ENCODE results near the gene FAM3D. TPM values are rescaled to one million over a fixed set of nuclear protein-coding genes. Genes with fewer than 3 reads are reported as not detected.

The FAM3D gene
- total and polyA plus RNA-seq, 10 of the 15 experiments (the other 5 are each of a cell fraction or from before 2014, with no cell fraction given) = 0.04 to 0.07 TPM; not detected in 8

DNA sequence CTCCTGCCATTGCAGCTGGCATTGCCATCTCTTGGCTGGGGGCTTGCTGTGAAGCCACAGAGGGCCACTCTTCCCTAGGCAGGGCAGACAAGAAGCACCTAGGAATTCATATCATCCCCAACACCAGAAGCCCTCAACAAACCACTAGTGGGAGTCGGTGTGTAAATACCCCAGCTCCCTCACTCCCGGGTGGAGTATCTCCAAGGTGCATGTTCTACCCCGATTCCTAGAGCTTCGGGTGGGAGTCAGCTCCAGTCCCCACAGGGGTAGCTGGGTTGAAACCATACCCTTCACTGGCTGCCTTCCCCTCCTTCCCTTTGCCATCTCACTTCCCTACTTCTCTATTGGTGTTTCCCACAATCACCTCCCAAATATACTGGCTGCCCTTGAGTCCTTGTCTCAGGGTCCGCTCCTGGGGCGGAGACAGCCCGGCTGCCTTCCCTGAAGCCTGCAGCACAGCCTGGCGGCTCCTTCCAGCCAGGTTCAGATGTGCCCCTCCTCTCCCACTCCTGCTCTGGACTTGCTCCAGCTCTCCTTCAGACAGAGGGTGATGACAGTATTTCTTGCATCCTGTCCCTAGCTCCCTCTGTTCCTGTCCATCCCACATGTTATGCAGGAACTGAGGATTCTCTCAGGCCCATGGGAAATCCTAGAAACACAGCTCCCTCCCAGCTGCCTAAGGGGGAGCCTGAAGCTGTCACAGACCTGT lies 33.3 kb downstream of the FAM3D start:
- FAIRE-seq = no peak
- Histone ChIP-seq H3K4me1 (ENCODE audit: control insufficient read depth, insufficient read depth, low read length) (no peaks in the 10 kb centered on the region), H3K9ac (ENCODE audit: control insufficient read depth, insufficient read depth, low read length) (no peak overlapping the region), H3K4me3 (no peak overlapping the region), H3K79me2 (ENCODE audit: control insufficient read depth, insufficient read depth, low read length) (no peaks in the 10 kb centered on the region), H4K20me1 (ENCODE audit: control insufficient read depth, insufficient read depth) (no peaks in the 10 kb centered on the region), H3K27ac (ENCODE audit: control insufficient read depth, insufficient read depth) (no peak overlapping the region), H3K9me3 (replicated peaks; ENCODE audit: control insufficient read depth, insufficient read depth, low read length) (no peaks in the 10 kb centered on the region), H2AFZ (ENCODE audit: control insufficient read depth, low read depth, low read length) (no peak overlapping the region), H3K4me2 (ENCODE audit: control insufficient read depth, insufficient read depth) (no peak overlapping the region), H3K36me3 (ENCODE audit: control insufficient read depth in 2 of 2, insufficient read depth in 2 of 2, low read length in 1 of 2) (no peaks in the 10 kb centered on the region), H3K27me3 (replicated peaks in 1 of 2; ENCODE audit: control insufficient read depth in 2 of 2, insufficient read depth in 2 of 2, low read length in 1 of 2) (peaks cover 2 to 3% of the 10 kb centered on the region in 2 experiments; a peak in 1 of 4 replicates)
- RAD21 ChIA-PET (ENCODE audit: unreplicated experiment) = interaction anchor here (0.7 to 1.0 kb wide), 2 partner anchors 65 to 142 kb away, joined by 3 to 4 read pairs; no protein-coding TSS in a partner anchor
- POLR2A ChIA-PET = no interaction called here
- SMC1A ChIA-PET (ENCODE audit: uncharacterized antibody, unreplicated experiment) = interaction anchor here (0.6 to 6.4 kb wide), 2 partner anchors 64 to 574 kb away, joined by 3 to 54 read pairs; no protein-coding TSS in a partner anchor
- in situ Hi-C loops (cut with MboI) = no loop called here
- intact Hi-C loops (cut with micrococcal nuclease; ENCODE audit: unreplicated experiment) = loop anchor here (5.0 kb wide), 1 partner anchor 326 kb away; the partner anchor contains the start of genes HTD2 and RPP14
- WGBS (ENCODE audit: insufficient coverage, insufficient replicate concordance, low lambda C conversion rate, missing lambda C conversion rate) = 56% methylated on average over 8 of the region's 8 CpGs
- no TSS peak for BruUV-seq (replicated peaks)
- ATAC-seq = no peak
- CTCF ChIA-PET = interaction anchor here (0.6 to 9.6 kb wide), 3 partner anchors 63 to 189 kb away, joined by 3 to 243 read pairs (median 4); no protein-coding TSS in a partner anchor
- DNase-seq (ENCODE audit: low read depth, low spot score) = no peak
- TF ChIP-seq, protein P1, sequence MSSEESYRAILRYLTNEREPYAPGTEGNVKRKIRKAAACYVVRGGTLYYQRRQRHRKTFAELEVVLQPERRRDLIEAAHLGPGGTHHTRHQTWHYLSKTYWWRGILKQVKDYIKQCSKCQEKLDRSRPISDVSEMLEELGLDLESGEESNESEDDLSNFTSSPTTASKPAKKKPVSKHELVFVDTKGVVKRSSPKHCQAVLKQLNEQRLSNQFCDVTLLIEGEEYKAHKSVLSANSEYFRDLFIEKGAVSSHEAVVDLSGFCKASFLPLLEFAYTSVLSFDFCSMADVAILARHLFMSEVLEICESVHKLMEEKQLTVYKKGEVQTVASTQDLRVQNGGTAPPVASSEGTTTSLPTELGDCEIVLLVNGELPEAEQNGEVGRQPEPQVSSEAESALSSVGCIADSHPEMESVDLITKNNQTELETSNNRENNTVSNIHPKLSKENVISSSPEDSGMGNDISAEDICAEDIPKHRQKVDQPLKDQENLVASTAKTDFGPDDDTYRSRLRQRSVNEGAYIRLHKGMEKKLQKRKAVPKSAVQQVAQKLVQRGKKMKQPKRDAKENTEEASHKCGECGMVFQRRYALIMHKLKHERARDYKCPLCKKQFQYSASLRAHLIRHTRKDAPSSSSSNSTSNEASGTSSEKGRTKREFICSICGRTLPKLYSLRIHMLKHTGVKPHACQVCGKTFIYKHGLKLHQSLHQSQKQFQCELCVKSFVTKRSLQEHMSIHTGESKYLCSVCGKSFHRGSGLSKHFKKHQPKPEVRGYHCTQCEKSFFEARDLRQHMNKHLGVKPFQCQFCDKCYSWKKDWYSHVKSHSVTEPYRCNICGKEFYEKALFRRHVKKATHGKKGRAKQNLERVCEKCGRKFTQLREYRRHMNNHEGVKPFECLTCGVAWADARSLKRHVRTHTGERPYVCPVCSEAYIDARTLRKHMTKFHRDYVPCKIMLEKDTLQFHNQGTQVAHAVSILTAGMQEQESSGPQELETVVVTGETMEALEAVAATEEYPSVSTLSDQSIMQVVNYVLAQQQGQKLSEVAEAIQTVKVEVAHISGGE (CRISPR knock-in tag; IDR thresholded peaks at IDR 0.05) = no peak
- TF ChIP-seq FOXM1 (IDR thresholded peaks at IDR 0.05; ENCODE audit: low read depth, low read length) (no peak), ZSCAN29 (IDR thresholded peaks at IDR 0.05) (no peak), ZBTB4 (CRISPR knock-in tag; IDR thresholded peaks at IDR 0.05) (no peak), ATF7 (IDR thresholded peaks at IDR 0.05; ENCODE audit: low read depth) (no peak), BCLAF1 (IDR thresholded peaks at IDR 0.05) (no peak), CBX3 (IDR thresholded peaks at IDR 0.05; ENCODE audit: borderline replicate concordance, low read depth) (no peak), SRF (IDR thresholded peaks at IDR 0.05; ENCODE audit: low read depth in 2 of 2, low read length in 2 of 2) (no peak), BRCA1 (IDR thresholded peaks at IDR 0.05; ENCODE audit: low read depth, low read length) (no peak)
- TF ChIP-seq, protein P2, sequence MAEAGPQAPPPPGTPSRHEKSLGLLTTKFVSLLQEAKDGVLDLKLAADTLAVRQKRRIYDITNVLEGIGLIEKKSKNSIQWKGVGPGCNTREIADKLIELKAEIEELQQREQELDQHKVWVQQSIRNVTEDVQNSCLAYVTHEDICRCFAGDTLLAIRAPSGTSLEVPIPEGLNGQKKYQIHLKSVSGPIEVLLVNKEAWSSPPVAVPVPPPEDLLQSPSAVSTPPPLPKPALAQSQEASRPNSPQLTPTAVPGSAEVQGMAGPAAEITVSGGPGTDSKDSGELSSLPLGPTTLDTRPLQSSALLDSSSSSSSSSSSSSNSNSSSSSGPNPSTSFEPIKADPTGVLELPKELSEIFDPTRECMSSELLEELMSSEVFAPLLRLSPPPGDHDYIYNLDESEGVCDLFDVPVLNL (IDR thresholded peaks at IDR 0.05; ENCODE audit: low read depth, low read length) = no peak
